GM23248 (cell line): ENCODE results near the gene GJD4. TPM values are rescaled to one million over a fixed set of nuclear protein-coding genes. Genes with fewer than 3 reads are reported as not detected.

Experiments used
- DNase-seq: peaks from one replicate; pipeline ENCODE4 v3.0.0-alpha.2; 2015
- H2AFZ ChIP-seq: fragments of 200-600 bp; sonication (generic); 2 replicates; pipeline ENCODE4 v1.6.1; 2016; ENCODE audit warnings: antibody characterized with exemption
- H3F3A ChIP-seq: fragments of 200-600 bp; sonication (generic); 2 replicates; pipeline ENCODE4 v1.6.1; 2016; ENCODE audit warnings: mild to moderate bottlenecking, antibody characterized with exemption, mixed run types; ENCODE audit not compliant: insufficient read depth
- H3K27ac ChIP-seq: fragments of 200-600 bp; sonication (generic); 2 replicates; pipeline ENCODE4 v1.5.1; 2016; ENCODE audit warnings: mild to moderate bottlenecking
- H3K27me3 ChIP-seq: fragments of 200-600 bp; sonication (generic); replicated peaks from 2 replicates; pipeline ENCODE4 v1.6.1; 2016; ENCODE audit warnings: mild to moderate bottlenecking; ENCODE audit not compliant: insufficient read depth
- H3K36me3 ChIP-seq: fragments of 200-600 bp; sonication (generic); 2 replicates; pipeline ENCODE4 v1.6.1; 2016; ENCODE audit warnings: low read depth, mild to moderate bottlenecking
- H3K4me1 ChIP-seq: fragments of 200-600 bp; sonication (generic); 2 replicates; pipeline ENCODE4 v1.6.1; 2016; ENCODE audit warnings: mild to moderate bottlenecking; ENCODE audit not compliant: insufficient read depth
- H3K4me2 ChIP-seq: fragments of 200-600 bp; sonication (generic); one replicate; pipeline ENCODE4 v1.6.1; 2016; ENCODE audit warnings: mild to moderate bottlenecking; ENCODE audit not compliant: unreplicated experiment
- H3K4me3 ChIP-seq: fragments of 200-600 bp; sonication (generic); 2 replicates; pipeline ENCODE4 v1.5.1; 2016; ENCODE audit warnings: mild to moderate bottlenecking
- H3K79me2 ChIP-seq: fragments of 200-600 bp; sonication (generic); 2 replicates; pipeline ENCODE4 v1.6.1; 2016; ENCODE audit warnings: mild to moderate bottlenecking; ENCODE audit not compliant: insufficient read depth
- H3K9ac ChIP-seq: fragments of 200-600 bp; sonication (generic); 2 replicates; pipeline ENCODE4 v1.6.1; 2016; ENCODE audit warnings: mild to moderate bottlenecking
- H3K9me2 ChIP-seq: fragments of 200-600 bp; sonication (generic); 2 replicates; pipeline ENCODE4 v1.6.1; 2016; ENCODE audit warnings: mixed run types, mild to moderate bottlenecking, moderate library complexity; ENCODE audit not compliant: insufficient read depth
- H3K9me3 ChIP-seq: fragments of 200-600 bp; sonication (generic); one replicate; pipeline ENCODE4 v1.6.1; 2017; ENCODE audit warnings: low read depth
- H4K20me1 ChIP-seq: fragments of 200-600 bp; sonication (generic); 2 replicates; pipeline ENCODE4 v1.6.0; 2016; ENCODE audit not compliant: insufficient read depth
- EZH2 ChIP-seq: fragments of 200-600 bp; sonication (generic); IDR thresholded peaks from 2 replicates; pipeline ENCODE4 v1.6.1; 2018; ENCODE audit warnings: antibody characterized with exemption, mild to moderate bottlenecking; ENCODE audit not compliant: insufficient read depth, poor library complexity, severe bottlenecking
- EZH2phosphoT487 ChIP-seq: fragments of 200-600 bp; sonication (generic); IDR thresholded peaks from 2 replicates; pipeline ENCODE4 v1.6.1; 2018; ENCODE audit warnings: antibody characterized with exemption, moderate library complexity, mild to moderate bottlenecking, low read depth; ENCODE audit not compliant: insufficient read depth
- WGBS, 2 experiments: methylation state at CpG; one replicate each; pipeline ENCODE4 v1.1.6; 2015 to 2017; ENCODE audit warnings: low lambda C conversion rate in 2 of 2, low coverage in 1 of 2; ENCODE audit errors: missing lambda C conversion rate in 2 of 2; 5-methylcytosine and 5-hydroxymethylcytosine counted together
- in situ Hi-C: fragments of 300-500 bp; cut with MboI; formaldehyde crosslinking; loops from 2 replicates; pipeline ENCODE4 v1.15.0; 2020
- polyA plus RNA-seq: library from polyadenylated mRNA; unstranded; fragments of >200 nt; fragmentation: Nextera tagmentation; extraction: Ambion mirVana; gene quantifications from 2 replicates; pipeline ENCODE4 v1.2.1, GENCODE V29; 2016
- total RNA-seq: library from RNA; depleted of rRNA; stranded (reverse); fragments of >200 nt; shearing (Covaris generic); gene quantifications from 2 replicates; pipeline ENCODE4 v1.2.3, GENCODE V29; 2014

GJD4 gene
- total and polyA plus RNA-seq, 2 experiments from 2014 or later: not detected

- H2AFZ ChIP-seq: no peak overlapping the region
- H3F3A ChIP-seq: no peaks in the 10 kb centered on the region
- H3K4me3 ChIP-seq: no peak overlapping the region
- H3K36me3 ChIP-seq: no peaks in the 10 kb centered on the region
- WGBS, 2 experiments: 80% methylated on average over 2 of the region's 2 CpGs
- DNase-seq: no peak
- in situ Hi-C loops: no loop called here
- no peaks in the 10 kb centered on the region for H3K9me3 ChIP-seq
- no peak overlapping the region for H3K27ac ChIP-seq
- H3K9ac ChIP-seq: no peak overlapping the region
- no peak for TF ChIP-seq EZH2phosphoT487
- no peak for TF ChIP-seq EZH2
- H3K79me2 ChIP-seq: no peaks in the 10 kb centered on the region
- no peaks in the 10 kb centered on the region for H3K4me1 ChIP-seq
- no peaks in the 10 kb centered on the region for H4K20me1 ChIP-seq
- no peaks in the 10 kb centered on the region for H3K9me2 ChIP-seq
- no peak overlapping the region for H3K4me2 ChIP-seq
- peaks cover 8% of the 10 kb centered on the region for H3K27me3 ChIP-seq
These were observed 7.9 kb downstream of the GJD4 start for GRCh38 chr10:35613107-35613440.

- WGBS, 2 experiments: 32 to 36% methylated on average over 8 of the region's 8 CpGs
- Histone ChIP-seq H2AFZ (no peak overlapping the region), H3K4me3 (no peak overlapping the region), H3K36me3 (no peaks in the 10 kb centered on the region), H3K27me3 (peaks cover 8% of the 10 kb centered on the region; the same call in 1 of the 2 replicates), H3K4me2 (no peak overlapping the region), H3K9me2 (no peaks in the 10 kb centered on the region), H3K9ac (no peak overlapping the region), H3K9me3 (no peaks in the 10 kb centered on the region), H3K27ac (no peak overlapping the region), H3K4me1 (no peaks in the 10 kb centered on the region), H4K20me1 (no peaks in the 10 kb centered on the region), H3K79me2 (no peaks in the 10 kb centered on the region), H3F3A (no peaks in the 10 kb centered on the region)
- no peak for TF ChIP-seq EZH2phosphoT487
- in situ Hi-C loops: no loop called here
- peak; percentile 67 for DNase-seq
These were observed 8.6 kb downstream of the GJD4 start for GRCh38 chr10:35613597-35614226.

- Histone ChIP-seq H2AFZ (no peak overlapping the region), H3K4me3 (no peak overlapping the region), H4K20me1 (no peaks in the 10 kb centered on the region), H3K4me2 (no peak overlapping the region), H3K27me3 (peaks cover 8% of the 10 kb centered on the region; the same call in 1 of the 2 replicates), H3K79me2 (no peaks in the 10 kb centered on the region), H3F3A (no peaks in the 10 kb centered on the region), H3K9me2 (no peaks in the 10 kb centered on the region), H3K9ac (no peak overlapping the region), H3K36me3 (no peaks in the 10 kb centered on the region), H3K9me3 (no peaks in the 10 kb centered on the region), H3K4me1 (no peaks in the 10 kb centered on the region), H3K27ac (no peak overlapping the region)
- DNase-seq: no peak
- 32 to 45% methylated on average over 5 of the region's 5 CpGs for WGBS, 2 experiments
- TF ChIP-seq EZH2 (no peak), EZH2phosphoT487 (no peak)
- in situ Hi-C loops: no loop called here
These were observed 9.2 kb downstream of the GJD4 start for GRCh38 chr10:35614312-35614711.

- Histone ChIP-seq H3K27me3 (no peaks in the 10 kb centered on the region), H3K4me2 (peak overlapping the region; percentile 15), H3K4me1 (peaks cover 15% of the 10 kb centered on the region), H3K9me3 (no peaks in the 10 kb centered on the region), H3K27ac (peak overlapping the region; percentile 27; the same call in 1 of the 2 replicates), H3K36me3 (no peaks in the 10 kb centered on the region; the same call in 1 of the 2 replicates), H3K9me2 (no peaks in the 10 kb centered on the region), H3F3A (peaks cover 18% of the 10 kb centered on the region), H4K20me1 (no peaks in the 10 kb centered on the region), H3K79me2 (no peaks in the 10 kb centered on the region), H2AFZ (no peak overlapping the region), H3K4me3 (no peak overlapping the region), H3K9ac (no peak overlapping the region)
- in situ Hi-C loops: loop anchor here (25.0 kb wide), 1 partner anchor 285 kb away; no protein-coding TSS in a partner anchor
- TF ChIP-seq EZH2phosphoT487 (no peak), EZH2 (no peak)
- peak; percentile 72 for DNase-seq
- WGBS, 2 experiments: 72 to 76% methylated on average over 6 of the region's 6 CpGs
These were observed 21.9 kb downstream of the GJD4 start for GRCh38 chr10:35626971-35627507.
